Measurements from ENCODE around the gene GTPBP1. TPM values are rescaled to one million over a fixed set of nuclear protein-coding genes. Genes with fewer than 3 reads are reported as not detected.

GTPBP1 gene
- total RNA-seq, 1 donor from 2014 or later = 43.3 TPM

- Mint-ChIP-seq H3K4me1 (ENCODE audit: low read depth) (peaks cover 44% of the 10 kb centered on the region), H3K9me3 (ENCODE audit: low read depth) (no peaks in the 10 kb centered on the region), H3K27me3 (ENCODE audit: low read depth) (no peaks in the 10 kb centered on the region), H3K27ac (ENCODE audit: unreplicated experiment) (no peak overlapping the region), H3K36me3 (ENCODE audit: low read depth) (peaks cover 39% of the 10 kb centered on the region), H3K4me3 (ENCODE audit: unreplicated experiment) (no peak overlapping the region)
- DNase-seq (ENCODE audit: low spot score) = no peak
- no peak for TF ChIP-seq CTCF (IDR thresholded peaks at IDR 0.05)
These were observed 24.2 kb downstream of the GTPBP1 start for GRCh38 chr22:38729946-38730345.

GRCh38 chr22:38730411-38730871, 24.7 kb downstream of the GTPBP1 start:
- Mint-ChIP-seq H3K36me3 (ENCODE audit: low read depth) (peaks cover 35% of the 10 kb centered on the region), H3K27ac (ENCODE audit: unreplicated experiment) (no peak overlapping the region), H3K9me3 (ENCODE audit: low read depth) (no peaks in the 10 kb centered on the region), H3K4me3 (ENCODE audit: unreplicated experiment) (no peak overlapping the region), H3K4me1 (ENCODE audit: low read depth) (peaks cover 39% of the 10 kb centered on the region), H3K27me3 (ENCODE audit: low read depth) (no peaks in the 10 kb centered on the region)
- no peak for DNase-seq (ENCODE audit: low spot score)
- TF ChIP-seq CTCF (IDR thresholded peaks at IDR 0.05) = no peak

- Mint-ChIP-seq H3K4me1 (ENCODE audit: low read depth) (peaks cover 39% of the 10 kb centered on the region), H3K27me3 (ENCODE audit: low read depth) (no peaks in the 10 kb centered on the region), H3K4me3 (ENCODE audit: unreplicated experiment) (no peak overlapping the region), H3K27ac (ENCODE audit: unreplicated experiment) (peak overlapping the region; percentile 74), H3K9me3 (ENCODE audit: low read depth) (no peaks in the 10 kb centered on the region), H3K36me3 (ENCODE audit: low read depth) (peaks cover 27% of the 10 kb centered on the region)
- no peak for DNase-seq (ENCODE audit: low spot score)
- no peak for TF ChIP-seq CTCF (IDR thresholded peaks at IDR 0.05)
These were observed 26.0 kb downstream of the GTPBP1 start for GRCh38 chr22:38731703-38732161.

- H3K27ac Mint-ChIP-seq (ENCODE audit: unreplicated experiment) = peak overlapping the region; percentile 74
- no peak for DNase-seq (ENCODE audit: low spot score)
- H3K9me3 Mint-ChIP-seq (ENCODE audit: low read depth) = no peaks in the 10 kb centered on the region
- H3K36me3 Mint-ChIP-seq (ENCODE audit: low read depth) = peaks cover 26% of the 10 kb centered on the region
- H3K4me3 Mint-ChIP-seq (ENCODE audit: unreplicated experiment) = no peak overlapping the region
- no peak for TF ChIP-seq CTCF (IDR thresholded peaks at IDR 0.05)
- peaks cover 42% of the 10 kb centered on the region for H3K4me1 Mint-ChIP-seq (ENCODE audit: low read depth)
- H3K27me3 Mint-ChIP-seq (ENCODE audit: low read depth) = no peaks in the 10 kb centered on the region
These were observed 26.6 kb downstream of the GTPBP1 start for GRCh38 chr22:38732251-38732815.

- Mint-ChIP-seq H3K27me3 (ENCODE audit: low read depth) (no peaks in the 10 kb centered on the region), H3K4me1 (ENCODE audit: low read depth) (peaks cover 41% of the 10 kb centered on the region), H3K36me3 (ENCODE audit: low read depth) (peaks cover 31% of the 10 kb centered on the region), H3K4me3 (ENCODE audit: unreplicated experiment) (no peak overlapping the region), H3K27ac (ENCODE audit: unreplicated experiment) (peak overlapping the region; percentile 66), H3K9me3 (ENCODE audit: low read depth) (no peaks in the 10 kb centered on the region)
- DNase-seq (ENCODE audit: low spot score) = peak; percentile 49
- peak; percentile 81 for TF ChIP-seq CTCF (IDR thresholded peaks at IDR 0.05)
These were observed 27.6 kb downstream of the GTPBP1 start for GRCh38 chr22:38733329-38733723.

Data from chondrocyte (in vitro differentiated cells).